ENCODE data around the gene NTRK1.

DNA sequence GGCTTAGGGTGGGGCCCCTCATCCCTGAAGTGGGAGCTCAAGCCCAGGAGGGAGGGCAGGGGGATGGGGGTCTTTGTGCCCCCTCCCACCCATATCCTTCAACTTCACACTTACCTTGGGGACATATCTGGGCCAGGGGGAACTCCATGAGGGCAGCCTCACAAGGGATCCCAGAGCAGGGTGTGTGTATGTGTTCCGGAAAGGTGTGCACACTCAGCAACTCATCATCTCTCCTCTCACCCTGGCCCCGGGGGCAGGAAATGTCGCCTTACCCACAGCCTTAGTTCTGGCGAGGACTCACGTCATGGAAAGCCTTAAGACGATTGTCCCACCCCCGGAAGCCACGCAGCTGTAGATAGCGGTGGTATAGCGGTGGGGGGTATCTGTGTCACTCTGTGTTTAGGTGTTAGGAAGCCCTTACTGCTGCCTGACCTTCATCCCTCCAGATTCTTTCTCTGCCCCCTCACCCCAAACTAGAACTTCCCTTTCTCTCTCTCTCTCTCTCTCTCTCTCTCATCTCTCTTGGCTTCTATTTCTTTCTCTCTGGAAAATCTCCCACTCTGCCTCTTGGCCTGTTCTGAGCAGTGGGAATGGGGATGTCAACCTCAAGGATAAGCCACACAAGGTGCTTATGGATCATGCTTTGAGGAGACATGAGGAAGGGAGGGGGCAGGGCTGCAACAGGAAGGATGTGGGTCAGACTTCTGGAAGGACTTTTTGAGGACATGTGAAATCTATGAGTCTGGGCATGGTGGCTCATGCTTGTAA is 43.9 kb upstream of the NTRK1 start, which contains the start of gene SH2D2A:
- TF ChIP-seq, protein P1, sequence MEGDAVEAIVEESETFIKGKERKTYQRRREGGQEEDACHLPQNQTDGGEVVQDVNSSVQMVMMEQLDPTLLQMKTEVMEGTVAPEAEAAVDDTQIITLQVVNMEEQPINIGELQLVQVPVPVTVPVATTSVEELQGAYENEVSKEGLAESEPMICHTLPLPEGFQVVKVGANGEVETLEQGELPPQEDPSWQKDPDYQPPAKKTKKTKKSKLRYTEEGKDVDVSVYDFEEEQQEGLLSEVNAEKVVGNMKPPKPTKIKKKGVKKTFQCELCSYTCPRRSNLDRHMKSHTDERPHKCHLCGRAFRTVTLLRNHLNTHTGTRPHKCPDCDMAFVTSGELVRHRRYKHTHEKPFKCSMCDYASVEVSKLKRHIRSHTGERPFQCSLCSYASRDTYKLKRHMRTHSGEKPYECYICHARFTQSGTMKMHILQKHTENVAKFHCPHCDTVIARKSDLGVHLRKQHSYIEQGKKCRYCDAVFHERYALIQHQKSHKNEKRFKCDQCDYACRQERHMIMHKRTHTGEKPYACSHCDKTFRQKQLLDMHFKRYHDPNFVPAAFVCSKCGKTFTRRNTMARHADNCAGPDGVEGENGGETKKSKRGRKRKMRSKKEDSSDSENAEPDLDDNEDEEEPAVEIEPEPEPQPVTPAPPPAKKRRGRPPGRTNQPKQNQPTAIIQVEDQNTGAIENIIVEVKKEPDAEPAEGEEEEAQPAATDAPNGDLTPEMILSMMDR (IDR thresholded peaks at IDR 0.05): no peak
- no peak for TF ChIP-seq EZH2 (IDR thresholded peaks at IDR 0.05; ENCODE audit: borderline replicate concordance, insufficient read depth, low read depth, low read length, poor library complexity, severe bottlenecking)

Data from B cell (primary cell).